ENCODE measurements around the gene KYAT1.

- TF ChIP-seq CTCF (IDR thresholded peaks at IDR 0.05), result no peak
- TF ChIP-seq POLR2A (IDR thresholded peaks at IDR 0.05), result no peak
Measured at GRCh38 chr9:128903079-128903461, 21.3 kb upstream of the KYAT1 start.

Measured in tibial nerve (tissue), 3 donors.